ENCODE measurements around the gene METTL9.

METTL9 gene

DNA sequence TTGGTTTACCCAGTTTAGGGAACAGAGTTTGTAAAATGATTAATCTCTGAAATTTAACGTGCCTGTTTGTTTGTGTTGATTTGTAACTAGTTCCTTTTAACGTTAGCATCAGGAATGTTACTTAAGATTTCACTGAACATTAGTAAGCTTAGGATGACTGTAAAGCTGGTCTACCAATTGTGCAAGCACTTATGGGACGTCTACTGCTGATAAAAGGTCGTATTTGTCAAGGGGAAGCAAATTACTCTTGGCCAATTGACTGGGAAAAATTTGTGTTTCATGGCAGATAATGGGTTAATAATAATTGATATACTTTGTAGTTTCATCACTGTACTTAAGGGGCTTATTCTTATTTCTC is 11.8 kb downstream of the METTL9 start:
- no peak for TF ChIP-seq GATA3 (IDR thresholded peaks at IDR 0.05; ENCODE audit: low read depth, low read length)
- TF ChIP-seq GATA2 (IDR thresholded peaks at IDR 0.05; ENCODE audit: low read depth, low read length) = no peak

DNA sequence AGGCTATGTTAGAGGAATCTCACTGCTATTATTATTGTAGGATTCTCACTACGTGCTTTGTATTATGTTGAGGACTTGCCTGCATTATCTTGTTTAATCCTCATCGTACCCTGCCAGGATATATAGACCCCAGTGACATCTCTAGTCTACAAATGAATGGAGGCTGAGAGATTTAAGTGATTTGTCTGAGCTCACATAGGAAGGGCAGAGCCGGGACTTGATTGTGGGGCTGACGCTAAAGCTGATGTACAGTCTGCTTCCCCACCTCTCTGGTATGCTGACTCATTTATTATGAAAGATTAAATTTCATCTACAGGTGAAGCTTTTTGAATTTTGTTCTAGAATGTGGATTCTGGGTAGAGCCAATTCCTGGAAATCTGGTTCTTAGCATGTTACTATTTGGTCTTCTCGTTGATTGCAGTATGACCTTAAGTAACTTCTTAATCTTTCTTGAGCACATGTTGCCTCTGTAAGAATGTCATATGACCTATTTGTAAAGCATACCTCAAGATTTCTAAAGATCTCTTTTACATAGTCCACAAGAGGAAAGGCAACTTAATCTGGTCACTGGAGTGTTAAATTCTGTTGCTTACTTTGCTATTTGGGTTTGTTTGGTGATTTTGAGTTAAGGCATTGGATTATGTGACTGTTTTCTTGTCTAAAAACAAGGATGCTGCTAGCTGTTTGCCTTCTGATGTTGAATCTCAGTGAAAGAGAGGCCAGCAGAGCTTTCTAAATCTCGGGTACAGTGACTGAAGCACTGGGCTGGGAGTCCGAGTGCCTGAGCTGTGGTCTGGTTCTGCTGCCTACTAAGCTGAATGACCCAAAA is 12.4 kb downstream of the METTL9 start:
- TF ChIP-seq GATA2 (IDR thresholded peaks at IDR 0.05; ENCODE audit: low read depth, low read length) (no peak), GATA3 (IDR thresholded peaks at IDR 0.05; ENCODE audit: low read depth, low read length) (no peak)

DNA sequence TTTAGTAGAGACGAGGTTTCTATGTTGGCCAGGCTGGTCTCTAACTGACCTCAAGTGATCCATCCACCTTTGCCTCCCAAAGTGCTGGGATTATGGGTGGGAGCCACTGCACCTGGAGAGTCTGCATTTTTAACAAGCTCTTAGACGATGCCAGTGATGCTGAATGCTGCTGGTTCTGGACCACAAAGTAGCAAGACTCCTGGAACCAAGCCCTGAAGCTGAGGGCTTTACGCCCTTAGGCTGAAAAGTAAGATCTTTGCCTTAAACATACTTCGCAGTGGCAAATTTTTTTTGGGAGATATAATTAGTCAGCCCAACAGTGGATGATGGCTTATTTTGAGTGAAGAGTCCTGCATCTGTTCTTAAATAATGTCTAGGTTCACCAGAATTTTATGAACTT is 14.0 kb downstream of the METTL9 start:
- TF ChIP-seq GATA2 (IDR thresholded peaks at IDR 0.05; ENCODE audit: low read depth, low read length) (no peak), GATA3 (IDR thresholded peaks at IDR 0.05; ENCODE audit: low read depth, low read length) (no peak)

DNA sequence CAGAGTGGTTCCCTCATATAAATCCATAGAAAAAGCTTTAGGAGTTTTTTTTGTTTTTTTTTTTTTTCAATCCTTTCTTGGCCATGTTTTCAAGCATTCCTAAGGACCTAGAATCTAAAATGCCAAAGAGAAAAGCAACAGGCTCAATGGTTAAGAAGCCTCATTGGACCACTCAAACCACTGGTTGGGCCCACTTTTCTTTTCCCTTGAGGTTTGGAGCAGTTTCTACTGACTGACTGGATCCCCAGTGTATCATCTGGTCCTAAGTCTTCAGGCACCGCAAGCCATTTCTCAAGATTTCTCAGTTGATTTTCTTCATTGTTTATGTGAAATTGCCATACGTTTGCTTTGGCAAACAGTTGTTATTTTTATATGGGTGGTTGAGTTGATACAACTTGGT is 14.4 kb downstream of the METTL9 start:
- TF ChIP-seq GATA2 (IDR thresholded peaks at IDR 0.05; ENCODE audit: low read depth, low read length) (no peak), GATA3 (IDR thresholded peaks at IDR 0.05; ENCODE audit: low read depth, low read length) (no peak)

DNA sequence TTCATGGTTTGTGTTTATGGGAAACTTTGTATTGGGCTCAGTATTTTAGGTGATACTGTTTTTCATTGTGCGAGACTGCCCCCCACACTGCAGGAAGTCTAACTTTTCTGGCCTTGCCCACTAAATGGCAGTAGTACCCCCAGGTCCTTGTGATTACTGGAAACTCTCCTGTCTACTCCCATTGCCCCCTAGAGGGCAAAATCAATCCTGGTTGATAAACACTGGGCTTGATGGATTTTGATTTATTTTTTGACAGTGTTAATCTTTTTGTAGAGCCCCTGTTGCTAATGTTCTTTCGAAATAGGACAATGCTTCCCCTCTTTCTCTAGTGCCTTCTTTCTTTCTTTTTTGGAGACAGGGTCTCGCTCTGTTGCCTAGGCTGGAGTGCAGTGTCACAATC is 15.5 kb downstream of the METTL9 start:
- no peak for TF ChIP-seq GATA3 (IDR thresholded peaks at IDR 0.05; ENCODE audit: low read depth, low read length)

DNA sequence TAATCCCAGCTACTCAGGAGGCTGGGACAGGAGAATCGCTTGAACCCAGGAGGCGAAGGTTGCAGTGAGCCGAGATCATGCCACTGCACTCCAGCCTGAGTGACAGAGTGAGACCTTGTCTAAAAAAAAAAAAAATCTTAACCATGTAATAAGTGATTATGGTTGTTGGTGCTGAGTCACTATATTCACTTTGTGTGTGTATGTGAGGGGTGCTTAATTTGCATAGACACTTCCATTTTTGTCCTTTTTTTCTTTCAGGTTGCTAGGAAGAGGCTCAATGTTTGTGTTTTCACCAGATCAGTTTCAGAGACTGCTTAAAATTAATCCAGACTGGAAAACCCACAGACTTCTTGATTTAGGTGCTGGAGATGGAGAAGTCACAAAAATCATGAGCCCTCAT is 18.2 kb downstream of the METTL9 start:
- TF ChIP-seq GATA3 (IDR thresholded peaks at IDR 0.05; ENCODE audit: low read depth, low read length) = no peak
- no peak for TF ChIP-seq GATA2 (IDR thresholded peaks at IDR 0.05; ENCODE audit: low read depth, low read length)

DNA sequence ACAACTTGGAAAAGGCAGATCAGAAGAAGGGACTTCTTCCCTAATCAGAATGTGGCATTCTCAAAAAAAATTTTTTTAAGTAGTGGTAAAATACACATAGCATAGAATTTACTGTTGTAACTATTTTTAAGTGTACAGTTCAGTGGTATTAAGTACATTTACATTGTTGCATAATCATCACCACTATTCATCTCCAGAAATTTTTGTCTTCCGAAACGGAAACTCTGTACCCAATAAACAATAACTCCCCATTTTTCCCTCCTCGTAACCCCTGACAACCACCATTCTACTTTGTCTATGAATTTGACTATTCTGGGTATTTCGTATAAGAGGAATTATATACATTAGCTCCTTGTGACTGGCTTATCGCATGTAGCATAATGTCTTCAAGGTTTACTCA is 18.9 kb downstream of the METTL9 start:
- TF ChIP-seq GATA3 (IDR thresholded peaks at IDR 0.05; ENCODE audit: low read depth, low read length) (no peak), GATA2 (IDR thresholded peaks at IDR 0.05; ENCODE audit: low read depth, low read length) (no peak)

DNA sequence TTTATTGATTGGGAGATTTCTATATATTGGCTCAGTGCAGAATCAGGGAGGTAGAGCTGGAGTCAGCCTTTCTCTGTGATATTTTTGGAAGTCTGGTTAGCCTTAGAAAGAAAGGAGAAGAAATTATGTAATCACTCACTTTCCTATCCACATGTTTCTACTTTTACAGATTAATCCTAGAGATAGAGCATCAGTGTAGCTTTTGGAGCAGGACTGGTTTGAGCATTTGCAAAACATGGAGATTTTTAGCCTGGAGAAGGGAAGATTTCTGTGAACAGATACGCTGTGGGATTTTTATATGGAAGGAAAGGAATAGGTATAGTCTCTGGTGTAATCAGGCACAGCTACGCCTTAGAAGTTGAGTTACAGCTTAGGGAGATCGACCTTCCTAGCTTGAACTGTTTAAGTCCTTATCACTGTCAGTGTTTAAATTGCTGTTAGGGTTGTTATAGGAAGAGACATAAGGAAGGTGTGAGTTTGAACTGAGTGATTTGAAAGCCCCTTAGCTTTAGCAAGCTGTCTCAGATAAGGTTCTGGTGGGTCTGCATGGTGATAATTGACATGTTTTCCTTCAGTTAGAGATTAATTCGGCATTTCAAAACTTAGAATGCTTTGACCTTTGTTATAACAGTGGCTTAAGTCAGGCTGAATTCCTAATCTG is 20.5 kb downstream of the METTL9 start:
- 0 out of 2 replicates have a peak, but pooled peaks have one; percentile 37 for TF ChIP-seq GATA3 (IDR thresholded peaks at IDR 0.05; ENCODE audit: low read depth, low read length)
- peak; percentile 54; the same call in 1 of the 2 replicates for TF ChIP-seq GATA2 (IDR thresholded peaks at IDR 0.05; ENCODE audit: low read depth, low read length)

DNA sequence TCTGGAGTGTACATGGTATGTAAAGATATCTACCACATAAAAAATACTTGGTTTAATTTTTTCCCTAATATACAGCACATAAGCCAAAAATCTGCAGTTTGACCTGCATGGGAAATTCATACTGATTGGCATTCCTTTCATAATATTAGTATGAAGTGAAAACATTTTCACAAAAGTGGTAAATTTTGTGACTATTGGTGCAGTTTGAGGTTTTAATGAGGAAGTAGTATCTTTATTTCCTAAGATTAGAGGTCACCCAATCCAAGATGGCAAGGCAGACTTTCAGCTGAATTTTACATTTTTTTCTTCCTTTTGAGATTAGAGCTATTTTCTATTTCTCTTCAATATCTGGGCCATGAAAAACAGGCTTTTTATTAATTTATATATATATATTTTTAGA is 21.2 kb downstream of the METTL9 start:
- TF ChIP-seq GATA2 (IDR thresholded peaks at IDR 0.05; ENCODE audit: low read depth, low read length) = no peak
- no peak for TF ChIP-seq GATA3 (IDR thresholded peaks at IDR 0.05; ENCODE audit: low read depth, low read length)

DNA sequence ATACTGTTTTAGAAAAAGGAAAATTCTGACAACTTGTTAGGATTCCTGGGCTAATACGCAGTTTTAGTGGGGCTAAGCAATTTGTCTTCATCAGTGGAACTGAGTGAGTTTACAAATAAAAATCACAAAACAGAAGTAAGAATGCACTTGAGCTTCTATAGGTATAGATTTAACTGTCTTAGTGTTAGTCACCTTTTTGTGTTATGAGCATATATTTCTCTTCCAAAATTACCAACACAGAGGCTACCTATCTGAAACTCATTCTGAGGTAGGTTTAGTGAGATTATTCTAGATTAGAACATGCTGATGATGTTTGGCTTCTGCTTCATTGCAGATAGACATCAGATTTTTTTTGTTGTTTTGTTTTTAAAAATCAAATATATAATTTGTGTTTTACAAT is 23.2 kb downstream of the METTL9 start:
- no peak for TF ChIP-seq GATA3 (IDR thresholded peaks at IDR 0.05; ENCODE audit: low read depth, low read length)
- no peak for TF ChIP-seq GATA2 (IDR thresholded peaks at IDR 0.05; ENCODE audit: low read depth, low read length)

DNA sequence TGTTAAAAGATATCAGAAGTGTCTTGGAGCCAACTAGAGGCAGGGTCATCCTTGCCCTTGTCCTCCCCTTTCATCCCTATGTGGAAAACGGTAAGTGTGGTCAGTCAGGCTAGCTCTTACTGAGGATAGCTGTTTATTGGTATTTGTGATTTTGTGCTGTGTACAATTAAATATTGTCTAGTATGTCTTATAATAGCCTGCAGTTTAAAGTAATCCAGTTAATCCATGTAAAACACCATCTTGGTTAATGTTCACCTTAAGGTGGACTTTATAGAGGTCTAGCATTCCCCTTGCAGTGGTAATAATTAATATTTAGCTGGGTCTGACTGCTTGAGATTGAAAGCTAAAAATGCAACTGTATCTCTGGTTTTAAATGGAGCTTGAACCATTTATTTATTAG is 25.6 kb downstream of the METTL9 start:
- TF ChIP-seq GATA2 (IDR thresholded peaks at IDR 0.05; ENCODE audit: low read depth, low read length) (no peak), GATA3 (IDR thresholded peaks at IDR 0.05; ENCODE audit: low read depth, low read length) (no peak)

DNA sequence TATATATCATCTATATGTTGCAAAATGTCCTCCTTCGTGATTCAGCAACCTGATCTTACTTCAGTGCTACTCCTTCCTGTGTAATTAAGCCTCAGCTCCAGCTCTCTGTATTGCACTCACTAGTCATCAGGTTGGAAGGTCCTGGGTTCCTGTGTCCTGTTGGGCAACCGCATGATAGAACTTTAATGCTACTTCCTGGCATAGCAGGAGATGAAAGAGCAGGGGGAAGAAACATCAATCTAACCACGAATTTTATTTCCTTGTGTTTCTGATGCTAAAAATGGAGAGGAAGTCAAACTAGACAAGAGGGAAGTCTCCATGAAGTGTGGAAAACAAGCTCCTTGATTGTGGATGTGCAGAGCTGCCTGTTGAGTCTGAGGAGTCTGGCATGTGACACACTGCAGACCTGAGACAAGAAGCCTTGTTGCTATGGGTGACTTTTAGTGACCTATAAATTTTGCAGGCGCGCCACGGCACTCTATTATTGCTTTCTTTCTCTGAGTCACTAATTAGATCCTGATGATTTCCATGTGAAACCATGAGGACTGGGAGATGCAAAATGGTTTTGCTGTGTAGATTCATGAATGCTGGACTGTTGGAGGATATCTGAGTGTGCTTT is 27.4 kb downstream of the METTL9 start:
- TF ChIP-seq GATA3 (IDR thresholded peaks at IDR 0.05; ENCODE audit: low read depth, low read length) (no peak), GATA2 (IDR thresholded peaks at IDR 0.05; ENCODE audit: low read depth, low read length) (no peak)

DNA sequence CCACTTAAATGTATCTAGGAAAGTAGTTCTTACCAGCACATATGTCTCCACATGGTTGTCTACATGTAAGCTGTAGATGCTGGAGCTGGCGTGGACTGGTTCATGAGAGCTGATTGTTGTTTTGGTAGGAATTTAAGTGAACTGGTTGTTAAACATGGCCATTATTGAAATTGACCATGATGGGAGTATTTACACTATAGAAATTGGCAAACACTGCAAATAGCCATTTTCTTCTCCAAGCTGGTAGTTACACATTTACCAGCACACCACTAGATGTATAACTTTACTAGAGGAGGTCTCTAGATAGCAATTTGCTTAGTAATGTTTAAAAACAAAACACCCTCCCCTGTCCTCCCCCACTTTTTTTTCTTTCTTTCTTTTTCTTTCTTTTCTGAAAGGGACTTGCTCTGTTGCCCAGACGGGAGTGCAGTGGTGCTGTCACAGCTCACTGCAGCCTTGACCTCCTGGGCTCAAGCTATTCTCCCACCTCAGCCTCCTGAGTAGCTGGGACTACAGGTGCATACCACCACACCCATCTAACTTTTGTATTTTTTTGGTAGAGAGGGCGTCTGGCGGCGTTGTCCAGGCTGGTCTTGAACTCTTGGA is 28.8 kb downstream of the METTL9 start:
- TF ChIP-seq GATA2 (IDR thresholded peaks at IDR 0.05; ENCODE audit: low read depth, low read length) = no peak
- TF ChIP-seq GATA3 (IDR thresholded peaks at IDR 0.05; ENCODE audit: low read depth, low read length) = no peak

DNA sequence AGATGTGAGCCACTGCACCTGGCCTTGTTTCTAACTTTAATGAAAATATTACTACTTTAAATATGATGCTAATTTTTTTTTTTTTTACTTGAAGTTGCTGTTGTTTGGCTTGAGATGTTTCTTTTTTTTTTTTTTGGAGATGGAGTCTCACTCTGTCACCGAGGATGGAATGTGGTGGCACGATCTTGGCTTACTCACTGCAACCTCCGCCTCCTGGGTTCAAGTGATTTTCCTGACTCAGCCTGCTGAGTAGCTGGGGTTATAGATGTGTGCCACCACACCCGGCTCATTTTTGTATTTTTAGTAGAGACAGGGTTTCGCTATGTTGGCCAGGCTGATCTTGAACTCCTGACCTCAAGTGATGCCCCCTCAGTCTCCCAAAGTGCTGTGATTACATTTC is 29.4 kb downstream of the METTL9 start:
- TF ChIP-seq GATA3 (IDR thresholded peaks at IDR 0.05; ENCODE audit: low read depth, low read length) = no peak

DNA sequence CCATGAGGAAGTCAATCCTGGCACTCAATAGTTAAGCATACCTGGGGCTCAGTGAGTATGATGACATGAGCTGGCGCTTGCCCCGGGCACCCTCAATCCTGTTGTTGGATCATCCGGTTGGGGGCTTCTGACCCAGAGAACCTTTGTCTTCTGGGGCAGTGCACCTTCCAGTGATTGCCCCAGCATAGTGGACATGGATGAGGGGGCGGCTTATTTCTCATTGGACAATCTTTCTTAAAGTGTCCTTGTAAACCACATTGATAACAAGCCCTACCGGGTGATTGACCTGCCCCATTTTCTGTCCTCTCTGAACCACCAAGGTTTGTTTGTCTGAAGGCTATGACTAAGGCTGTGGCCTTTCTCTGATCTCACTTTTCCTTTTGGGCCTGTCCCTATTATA is 34.8 kb downstream of the METTL9 start:
- TF ChIP-seq GATA2 (IDR thresholded peaks at IDR 0.05; ENCODE audit: low read depth, low read length) (no peak), GATA3 (IDR thresholded peaks at IDR 0.05; ENCODE audit: low read depth, low read length) (no peak)

Measured in SH-SY5Y (cell line).